ENCODE measurements around the gene KCNMB3. TPM values are rescaled to one million over a fixed set of nuclear protein-coding genes. Genes with fewer than 3 reads are reported as not detected.

Gene KCNMB3
- total and polyA plus RNA-seq, 2 of the 13 experiments (the other 11 are each of a cell fraction or from before 2014, with no cell fraction given) = 4.3 to 7.1 TPM

GRCh38 chr3:179250803-179251476, at the start of gene KCNMB3 (continued):
- no peak for TF ChIP-seq ARHGAP35 (CRISPR knock-in tag; IDR thresholded peaks at IDR 0.05; ENCODE audit: borderline replicate concordance)
- peak; percentile 85 for TF ChIP-seq FOXP1 (IDR thresholded peaks at IDR 0.05)
- TF ChIP-seq FOXP1 (CRISPR knock-in tag; IDR thresholded peaks at IDR 0.05) = peak; percentile 94
- peak; percentile 91 for TF ChIP-seq CEBPG (CRISPR knock-in tag; IDR thresholded peaks at IDR 0.05)
- no peak for TF ChIP-seq ZNF577 (CRISPR knock-in tag; IDR thresholded peaks at IDR 0.05; ENCODE audit: borderline replicate concordance, low read depth)
- TF ChIP-seq ZBTB37 (CRISPR knock-in tag; IDR thresholded peaks at IDR 0.05) = no peak
- no peak for TF ChIP-seq HBP1 (CRISPR knock-in tag; IDR thresholded peaks at IDR 0.05; ENCODE audit: low read depth)
- no peak for TF ChIP-seq PRDM4 (CRISPR knock-in tag; IDR thresholded peaks at IDR 0.05; ENCODE audit: borderline replicate concordance)
- no peak for TF ChIP-seq ZNF737 (CRISPR knock-in tag; IDR thresholded peaks at IDR 0.05; ENCODE audit: borderline replicate concordance)
- no peak for TF ChIP-seq ZNF496 (CRISPR knock-in tag; IDR thresholded peaks at IDR 0.05; ENCODE audit: insufficient replicate concordance)
- TF ChIP-seq NRL (CRISPR knock-in tag; IDR thresholded peaks at IDR 0.05; ENCODE audit: borderline replicate concordance) = no peak
- TF ChIP-seq MIER3 (CRISPR knock-in tag; IDR thresholded peaks at IDR 0.05; ENCODE audit: borderline replicate concordance) = no peak
- TF ChIP-seq ZNF615 (CRISPR knock-in tag; IDR thresholded peaks at IDR 0.05; ENCODE audit: borderline replicate concordance) = no peak
- TF ChIP-seq RBFOX2 (IDR thresholded peaks at IDR 0.05; ENCODE audit: low read depth, low read length) = no peak
- no peak for TF ChIP-seq ZNF407 (CRISPR knock-in tag; IDR thresholded peaks at IDR 0.05; ENCODE audit: not compliant biosample characterization)
- peak; percentile 60 for TF ChIP-seq THAP11 (CRISPR knock-in tag; IDR thresholded peaks at IDR 0.05)

Measured in HepG2 (cell line).